ENCODE data around the gene EZH2.

- TF ChIP-seq CTCF (IDR thresholded peaks at IDR 0.05) (no peak), POLR2A (IDR thresholded peaks at IDR 0.05) (no peak)
Measured at GRCh38 chr7:148854983-148855382, 29.1 kb downstream of the EZH2 start.
